ENCODE measurements around the gene SKAP2.
A peak's percentile ranks its signal among the peaks of the same experiment; 100 is the strongest.

SKAP2 gene

DNA sequence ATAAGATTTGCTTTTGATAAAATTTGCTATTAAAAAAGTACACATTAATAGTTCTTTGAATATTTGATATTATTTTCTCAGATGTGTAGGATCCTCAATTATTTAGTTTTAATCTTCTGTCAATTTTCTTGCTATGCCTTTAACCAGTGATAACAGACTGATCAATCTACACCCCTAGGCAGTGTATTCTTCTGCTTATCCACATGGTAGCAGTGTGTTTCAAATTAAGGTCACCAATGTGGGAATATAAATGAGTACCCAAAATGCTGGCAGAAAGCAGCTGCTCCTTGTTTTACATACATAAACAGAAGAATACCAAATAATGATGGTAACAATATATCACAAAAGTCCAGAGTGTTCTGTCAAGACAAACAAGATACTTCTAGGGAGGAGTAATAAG is 87.0 kb downstream of the SKAP2 start:
- no peak for DNase-seq (ENCODE audit: low read depth in 2 of 2)

DNA sequence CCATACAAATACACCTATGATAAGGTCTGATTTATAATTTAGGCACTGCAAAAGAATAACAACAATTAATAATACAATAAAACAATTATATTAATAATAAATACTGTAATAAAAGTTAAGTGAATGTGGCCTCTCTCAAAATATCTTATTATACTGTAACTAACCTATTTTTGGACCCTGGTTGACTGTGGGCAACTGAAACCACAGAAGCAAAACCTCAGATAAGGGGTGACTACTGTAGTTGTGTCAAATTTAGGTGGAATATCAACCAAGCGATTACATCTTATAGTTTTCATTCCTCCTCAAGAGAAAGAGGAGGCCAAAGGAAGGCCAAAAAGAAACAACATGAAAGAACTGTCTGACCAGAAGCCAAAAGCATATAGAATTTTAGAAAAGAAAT is 103.9 kb downstream of the SKAP2 start:
- no peak for DNase-seq (ENCODE audit: low read depth in 2 of 2)

- DNase-seq (ENCODE audit: low read depth in 2 of 2), result no peak
Observed at GRCh38 chr7:26759108-26759507, 105.3 kb downstream of the SKAP2 start.

DNA sequence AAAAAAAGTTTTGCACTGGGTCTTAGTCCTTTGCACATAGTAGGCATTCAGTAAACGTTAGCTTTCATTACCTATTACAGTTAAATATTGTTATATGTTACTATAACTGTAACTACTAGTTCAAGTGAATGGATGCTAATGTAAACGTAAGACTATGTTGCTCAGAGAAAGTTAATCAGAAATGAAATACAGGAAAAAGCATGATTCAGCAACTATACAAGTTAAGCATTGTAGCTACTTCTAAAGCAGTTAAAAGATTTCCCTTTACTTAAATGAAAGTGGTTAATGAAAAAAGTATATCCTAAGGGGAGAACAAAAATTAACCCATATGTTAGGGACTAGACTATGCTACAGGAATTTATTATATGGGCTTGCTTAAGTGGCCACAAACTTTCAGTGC is 121.2 kb downstream of the SKAP2 start:
- DNase-seq (ENCODE audit: low read depth in 2 of 2), result no peak

DNA sequence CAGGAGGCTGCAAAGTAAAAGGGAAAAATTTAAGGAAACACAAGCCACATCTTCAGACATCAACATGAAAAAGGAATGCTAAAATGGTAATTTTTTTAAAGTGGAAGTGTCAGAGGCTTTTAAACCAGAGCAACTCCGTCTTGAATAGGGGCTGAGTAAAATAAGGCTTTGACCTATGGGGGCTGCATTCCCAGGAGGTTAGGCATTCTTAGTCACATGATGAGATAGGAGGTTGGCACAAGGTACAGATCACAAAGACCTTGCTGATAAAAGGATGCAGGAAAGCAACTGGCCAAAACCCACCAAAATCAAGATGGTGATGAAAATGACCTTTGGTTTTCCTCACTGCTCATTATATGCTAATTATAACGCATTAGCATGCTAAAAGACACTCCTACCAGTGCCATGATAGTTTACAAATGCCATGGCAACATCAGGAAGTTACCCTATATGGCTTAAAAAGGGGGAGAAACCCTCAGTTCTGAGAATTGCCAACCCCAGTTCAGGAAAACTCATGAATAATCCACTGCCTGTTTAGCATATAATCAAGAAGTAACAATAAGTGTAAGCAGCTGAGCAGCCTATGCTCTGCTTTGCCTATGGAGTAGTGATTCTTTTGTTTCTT is 128.3 kb downstream of the SKAP2 start:
- no peak for DNase-seq (ENCODE audit: low read depth in 2 of 2)

GRCh38 chr7:26729150-26729775 is 135.1 kb downstream of the SKAP2 start:
- DNase-seq (ENCODE audit: low read depth in 2 of 2), result no peak

GRCh38 chr7:26726051-26726450 is 138.3 kb downstream of the SKAP2 start:
- DNase-seq (ENCODE audit: low read depth in 2 of 2), result no peak

DNA sequence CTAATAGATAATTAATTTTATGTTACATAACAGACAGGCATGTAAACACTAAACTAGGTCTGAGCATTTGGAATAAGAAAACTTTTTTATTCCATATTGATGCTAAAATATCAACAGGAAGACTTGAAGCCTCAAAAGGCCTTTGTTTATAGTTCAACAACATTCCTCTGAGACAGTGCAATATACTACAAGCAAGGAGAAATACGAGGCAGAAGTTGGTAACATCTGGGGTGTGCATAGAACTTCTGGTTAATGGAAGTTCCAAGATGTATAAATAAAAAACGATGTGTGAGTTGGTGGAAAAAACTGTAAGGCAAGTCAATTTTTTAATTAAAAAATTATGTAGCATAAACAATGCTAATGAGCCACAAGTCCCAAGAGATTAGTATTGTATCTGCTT is 139.6 kb downstream of the SKAP2 start:
- DNase-seq (ENCODE audit: low read depth in 2 of 2), result no peak

DNA sequence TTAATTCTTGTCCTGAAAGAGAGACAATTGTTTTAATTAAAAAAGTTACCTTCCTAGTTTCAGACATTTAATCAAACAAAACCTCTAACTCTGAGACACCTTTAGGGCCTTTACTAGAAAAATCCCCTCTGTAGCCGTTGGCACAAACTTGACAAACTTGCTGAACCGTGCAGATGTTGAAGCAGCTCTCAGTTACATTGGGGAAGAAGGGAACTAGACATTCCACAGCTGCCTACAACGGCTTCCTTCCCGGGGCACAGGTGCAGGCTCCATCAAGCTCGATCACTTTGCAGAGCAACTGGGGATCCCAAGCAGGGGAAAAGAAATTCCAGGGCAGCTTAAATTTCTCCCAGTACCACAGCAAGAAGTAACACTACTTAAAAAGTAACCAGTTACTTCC is 141.3 kb downstream of the SKAP2 start:
- no peak for DNase-seq (ENCODE audit: low read depth in 2 of 2)

- DNase-seq (ENCODE audit: low read depth in 2 of 2), result no peak
Observed at GRCh38 chr7:26721450-26721849, 142.9 kb downstream of the SKAP2 start.

GRCh38 chr7:26718063-26718462 is 146.3 kb downstream of the SKAP2 start:
- DNase-seq (ENCODE audit: low read depth in 2 of 2), result no peak

DNA sequence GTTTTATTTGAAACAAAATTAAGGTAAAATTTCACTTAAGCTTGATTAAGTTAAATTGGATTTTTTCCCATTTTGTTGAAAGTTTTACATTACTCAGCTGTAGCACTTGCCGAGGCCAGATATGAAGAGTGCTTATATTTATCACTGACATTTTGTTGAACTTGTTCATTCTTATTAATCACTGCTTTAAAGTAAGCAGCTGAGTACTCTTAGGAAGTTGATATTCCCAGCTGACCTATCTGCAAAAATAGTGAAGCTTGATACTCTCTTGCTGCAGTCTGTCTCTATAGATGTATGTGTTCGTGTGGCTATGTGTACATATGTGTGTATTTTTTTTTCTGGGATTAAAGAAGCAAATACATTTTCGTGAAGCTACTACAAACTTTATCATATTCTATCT is 150.0 kb downstream of the SKAP2 start:
- DNase-seq (ENCODE audit: low read depth in 2 of 2), result no peak

GRCh38 chr7:26714006-26714405 is 150.4 kb downstream of the SKAP2 start:
- no peak for DNase-seq (ENCODE audit: low read depth in 2 of 2)

DNA sequence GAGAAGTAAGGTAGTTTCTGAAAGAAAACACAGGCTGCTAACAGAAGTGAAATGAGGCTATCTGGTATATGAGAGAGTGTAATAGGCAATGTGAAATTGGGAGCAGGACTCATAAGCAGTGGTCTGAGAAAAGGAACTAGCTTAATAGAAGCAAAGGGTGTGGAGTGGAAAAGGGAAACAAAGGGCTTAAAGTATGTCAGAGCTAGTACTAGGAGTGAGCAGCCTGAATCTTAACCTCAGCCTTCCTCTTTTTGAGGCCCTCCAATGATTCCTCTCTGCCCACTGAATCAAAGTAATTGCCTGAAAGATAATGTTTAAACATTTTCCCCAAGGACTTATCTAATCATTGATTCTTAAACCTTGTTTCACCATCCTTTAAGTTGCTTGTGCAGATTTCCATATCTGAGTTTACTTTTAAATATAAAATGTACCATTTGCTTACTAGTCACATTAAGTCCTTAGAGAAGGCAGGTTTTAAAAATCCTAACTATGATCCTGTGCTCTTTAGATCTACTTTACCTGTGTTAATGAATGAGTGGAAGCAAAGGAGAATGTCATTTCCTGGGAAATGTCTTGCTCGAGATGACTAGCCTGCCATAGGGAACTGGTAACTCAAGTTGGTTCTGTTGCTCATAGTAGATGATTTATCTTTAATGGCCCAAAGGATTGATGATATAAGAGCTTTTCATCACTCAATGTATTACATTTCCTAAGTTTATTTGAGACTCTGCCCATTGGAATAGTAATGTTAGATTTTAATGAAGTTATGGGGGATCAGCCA is 155.0 kb downstream of the SKAP2 start:
- DNase-seq (ENCODE audit: low read depth in 2 of 2), result no peak

DNA sequence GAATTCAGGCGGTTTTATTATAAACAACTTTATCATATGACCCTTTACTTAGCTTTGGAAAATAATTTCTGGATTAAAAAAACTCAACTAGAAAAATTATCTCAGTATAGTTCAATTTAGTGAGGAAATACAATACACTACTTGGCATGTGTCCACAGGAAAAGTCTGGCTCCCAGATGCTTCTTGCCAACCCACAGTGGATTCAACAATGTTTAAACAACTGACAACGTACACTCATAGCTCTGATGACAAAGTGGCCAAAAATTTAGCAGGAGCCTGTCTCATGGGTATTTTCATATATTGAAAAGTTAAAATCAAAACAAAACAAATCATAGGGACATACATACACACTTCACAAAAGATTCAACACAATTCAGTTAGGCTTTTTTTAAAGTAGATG is 158.8 kb downstream of the SKAP2 start:
- DNase-seq (ENCODE audit: low read depth in 2 of 2), result peak; percentile 92 to 93

DNA sequence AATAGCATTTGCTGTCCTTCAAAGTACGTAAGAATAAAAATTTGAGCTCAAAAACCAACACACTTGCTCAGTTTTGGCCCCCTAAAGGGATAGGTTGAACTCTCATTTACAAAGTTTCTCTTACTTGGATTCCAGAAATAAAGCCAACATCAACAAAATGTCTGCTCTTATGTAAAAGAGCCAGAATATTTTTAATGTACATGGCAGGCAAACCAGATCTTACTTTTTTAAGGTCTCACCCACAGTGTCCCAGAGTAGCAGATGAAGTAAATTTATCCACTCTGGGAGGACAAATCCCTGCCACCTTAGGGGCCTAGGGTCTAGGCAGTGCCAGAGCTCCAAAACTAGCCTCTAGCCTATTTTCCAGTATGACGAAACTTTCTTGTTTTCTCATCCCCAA is 159.6 kb downstream of the SKAP2 start:
- DNase-seq (ENCODE audit: low read depth in 2 of 2), result no peak

- DNase-seq (ENCODE audit: low read depth in 2 of 2), result no peak
Observed at GRCh38 chr7:26704036-26704435, 160.4 kb downstream of the SKAP2 start.

DNA sequence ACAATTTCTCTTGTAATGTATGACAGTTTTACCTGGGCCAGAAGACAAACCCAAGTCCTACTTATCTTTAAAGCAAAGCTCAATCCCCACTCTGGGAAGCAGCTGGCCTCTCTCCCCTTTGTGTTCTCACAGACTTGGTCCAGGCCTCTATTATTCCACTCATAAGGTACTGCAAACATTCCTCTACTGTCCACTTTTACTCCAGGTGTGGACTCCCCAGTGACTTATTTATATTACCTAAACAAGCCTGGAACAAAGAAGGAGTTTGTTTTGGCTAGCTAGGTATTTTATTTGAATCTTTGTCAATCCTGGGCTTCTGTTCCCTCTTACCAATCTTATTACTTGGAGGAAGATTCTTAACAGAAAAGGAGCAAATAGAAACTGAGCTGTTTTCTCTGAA is 163.5 kb downstream of the SKAP2 start:
- DNase-seq (ENCODE audit: low read depth in 2 of 2), result no peak

DNA sequence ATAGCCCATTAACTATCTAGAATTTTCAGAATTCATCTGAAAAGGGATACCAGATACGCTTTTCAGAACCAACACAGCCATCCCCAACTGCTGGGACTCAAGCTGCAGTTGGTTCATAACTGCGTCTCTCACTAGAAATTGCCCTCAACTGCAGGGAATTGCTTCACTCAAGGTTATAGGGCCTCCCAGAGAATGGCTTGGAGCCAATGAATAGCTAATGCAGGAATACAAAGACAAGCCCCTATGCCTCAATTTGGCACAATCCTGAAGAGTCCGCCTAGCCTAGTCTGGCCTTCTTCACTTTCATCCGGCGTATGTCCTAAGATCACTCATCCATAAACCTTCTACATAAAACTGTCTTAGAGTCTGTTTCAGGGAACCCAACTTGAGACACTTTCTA is 164.0 kb downstream of the SKAP2 start:
- DNase-seq (ENCODE audit: low read depth in 2 of 2), result no peak

GRCh38 chr7:26699766-26700165 is 164.6 kb downstream of the SKAP2 start:
- no peak for DNase-seq (ENCODE audit: low read depth in 2 of 2)

DNA sequence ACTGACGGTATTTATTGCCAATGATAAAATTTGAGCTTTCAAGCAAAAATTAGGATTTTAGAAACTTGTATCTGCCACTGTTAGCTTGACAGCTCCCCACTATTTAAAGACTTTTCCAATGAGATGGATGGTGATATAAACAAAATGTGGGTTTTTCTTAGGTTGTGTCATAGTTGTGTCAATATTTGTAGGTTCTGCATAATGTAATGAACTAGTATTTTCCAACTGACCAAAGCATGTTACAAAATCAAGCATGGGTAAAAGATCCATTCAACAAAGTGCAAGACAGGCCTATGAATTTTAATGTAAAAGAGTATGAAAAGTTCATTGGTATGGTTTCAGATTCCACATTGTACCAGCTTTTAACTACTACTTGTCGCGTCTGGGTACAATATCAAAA is 165.6 kb downstream of the SKAP2 start:
- DNase-seq (ENCODE audit: low read depth in 2 of 2), result no peak

DNA sequence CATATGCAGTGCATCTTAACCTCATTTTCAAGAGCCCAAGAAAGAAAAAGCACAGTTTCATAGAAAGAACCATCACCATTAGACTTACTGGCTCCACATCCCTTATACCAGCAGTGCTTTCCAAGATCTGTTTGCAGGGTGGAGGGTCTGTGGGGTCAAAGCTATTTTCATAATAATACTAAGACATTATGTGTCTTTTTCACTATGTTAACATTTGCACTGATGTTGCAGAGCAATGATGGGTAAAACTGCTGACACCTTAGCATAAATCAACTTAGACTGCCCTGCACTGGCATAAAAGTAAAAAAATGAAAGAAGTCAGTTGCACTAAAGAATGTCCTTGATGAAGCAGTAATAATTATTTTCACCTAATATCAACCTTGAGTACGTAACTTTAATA is 166.2 kb downstream of the SKAP2 start:
- no peak for DNase-seq (ENCODE audit: low read depth in 2 of 2)

GRCh38 chr7:26696978-26697377 is 167.4 kb downstream of the SKAP2 start:
- DNase-seq (ENCODE audit: low read depth in 2 of 2), result no peak

Measured in fibroblast of skin of left biceps (primary cell).